Liver (tissue), 3 donors: ENCODE data around the gene ERH.

ENCODE experiments used
- EGR1 ChIP-seq, 2 donors: IDR thresholded peaks; 2 replicates each; pipeline ENCODE4 v1.6.1; 2016 to 2018; ENCODE audit warnings: antibody characterized with exemption in 2 of 2, low read depth in 2 of 2
- FOXA1 ChIP-seq: IDR thresholded peaks from 2 replicates; pipeline ENCODE4 v1.6.1; 2016; ENCODE audit warnings: antibody characterized with exemption
- GABPA ChIP-seq, 2 donors: IDR thresholded peaks in 1 of 2; conservative IDR thresholded peaks in 1 of 2; 2 replicates each; pipeline ENCODE4 v1.6.1; 2016; ENCODE audit warnings: antibody characterized with exemption in 2 of 2, mild to moderate bottlenecking in 1 of 2, moderate library complexity in 1 of 2
- JUND ChIP-seq, 2 donors: IDR thresholded peaks; 2 replicates each; pipeline ENCODE4 v1.6.1; 2016; ENCODE audit warnings: antibody characterized with exemption in 2 of 2
- NR2F2 ChIP-seq: IDR thresholded peaks from 2 replicates; pipeline ENCODE4 v1.6.1; 2016; ENCODE audit warnings: antibody characterized with exemption
- RAD21 ChIP-seq, 2 donors: IDR thresholded peaks; 2 replicates each; pipeline ENCODE4 v1.6.1; 2016; ENCODE audit warnings: antibody characterized with exemption in 2 of 2, mild to moderate bottlenecking in 2 of 2
- RXRA ChIP-seq, 2 donors: IDR thresholded peaks; 2 replicates each; pipeline ENCODE4 v1.6.1; 2017 to 2018; ENCODE audit warnings: antibody characterized with exemption in 2 of 2, mild to moderate bottlenecking in 1 of 2
- SP1 ChIP-seq: IDR thresholded peaks from 2 replicates; pipeline ENCODE4 v1.6.1; 2018; ENCODE audit warnings: antibody characterized with exemption, mild to moderate bottlenecking
- TAF1 ChIP-seq: conservative IDR thresholded peaks from 2 replicates; pipeline ENCODE4 v1.6.1; 2016; ENCODE audit warnings: antibody characterized with exemption, mild to moderate bottlenecking
- YY1 ChIP-seq: IDR thresholded peaks from 2 replicates; pipeline ENCODE4 v1.6.1; 2016; ENCODE audit warnings: antibody characterized with exemption, mild to moderate bottlenecking
- TF ChIP-seq, protein P1 (sequence below): fragments of 150-350 bp; IDR thresholded peaks from 2 replicates; pipeline ENCODE4 v1.5.1; 2017; ENCODE audit warnings: improper control_type of control experiment, low read depth, low read length; ENCODE audit not compliant: missing input control
- TF ChIP-seq, protein P2 (sequence below): IDR thresholded peaks from 2 replicates; pipeline ENCODE4 v1.6.1; 2016; ENCODE audit warnings: antibody characterized with exemption, mild to moderate bottlenecking
- TF ChIP-seq, protein P3 (sequence below): IDR thresholded peaks from 2 replicates; pipeline ENCODE4 v1.6.1; 2016; ENCODE audit warnings: antibody characterized with exemption
- TF ChIP-seq, protein P4 (sequence below): IDR thresholded peaks from 2 replicates; pipeline ENCODE4 v1.6.1; 2016; ENCODE audit warnings: antibody characterized with exemption
- donor health status: healthy.
- donor health status: healthy.

DNA sequence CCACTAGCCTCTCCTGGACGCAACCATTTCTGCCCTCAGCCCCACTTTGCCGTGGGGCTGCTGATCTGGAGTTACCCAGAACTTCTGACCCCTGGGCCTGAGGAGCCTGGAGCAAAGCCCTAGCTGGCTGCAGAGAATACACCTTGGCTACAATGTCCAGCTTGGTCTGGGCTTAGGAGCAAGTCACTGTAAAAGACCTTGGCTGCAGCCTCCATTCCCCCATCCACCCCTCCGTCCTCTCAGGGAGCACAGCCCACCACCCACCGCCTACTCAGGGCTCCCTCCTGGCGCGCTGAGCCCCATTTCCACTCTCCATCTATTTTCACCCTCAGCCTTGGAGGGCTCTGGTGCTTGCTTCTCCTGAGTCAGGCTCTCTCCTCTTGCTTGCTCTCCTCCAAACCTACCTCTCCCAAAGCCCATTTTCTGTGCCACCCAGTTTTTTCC lies 42.9 kb downstream of the ERH start:
- no peak for TF ChIP-seq YY1
- TF ChIP-seq GABPA (IDR thresholded peaks at IDR 0.05 in 1 of 2, conservative IDR thresholded peaks at IDR 0.05 in 1 of 2), result no peak
- TF ChIP-seq, protein P1, sequence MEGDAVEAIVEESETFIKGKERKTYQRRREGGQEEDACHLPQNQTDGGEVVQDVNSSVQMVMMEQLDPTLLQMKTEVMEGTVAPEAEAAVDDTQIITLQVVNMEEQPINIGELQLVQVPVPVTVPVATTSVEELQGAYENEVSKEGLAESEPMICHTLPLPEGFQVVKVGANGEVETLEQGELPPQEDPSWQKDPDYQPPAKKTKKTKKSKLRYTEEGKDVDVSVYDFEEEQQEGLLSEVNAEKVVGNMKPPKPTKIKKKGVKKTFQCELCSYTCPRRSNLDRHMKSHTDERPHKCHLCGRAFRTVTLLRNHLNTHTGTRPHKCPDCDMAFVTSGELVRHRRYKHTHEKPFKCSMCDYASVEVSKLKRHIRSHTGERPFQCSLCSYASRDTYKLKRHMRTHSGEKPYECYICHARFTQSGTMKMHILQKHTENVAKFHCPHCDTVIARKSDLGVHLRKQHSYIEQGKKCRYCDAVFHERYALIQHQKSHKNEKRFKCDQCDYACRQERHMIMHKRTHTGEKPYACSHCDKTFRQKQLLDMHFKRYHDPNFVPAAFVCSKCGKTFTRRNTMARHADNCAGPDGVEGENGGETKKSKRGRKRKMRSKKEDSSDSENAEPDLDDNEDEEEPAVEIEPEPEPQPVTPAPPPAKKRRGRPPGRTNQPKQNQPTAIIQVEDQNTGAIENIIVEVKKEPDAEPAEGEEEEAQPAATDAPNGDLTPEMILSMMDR, result no peak
- no peak for TF ChIP-seq TAF1
- TF ChIP-seq EGR1 (IDR thresholded peaks at IDR 0.05; ENCODE audit: low read depth in 2 of 2), result no peak
- TF ChIP-seq, protein P2, sequence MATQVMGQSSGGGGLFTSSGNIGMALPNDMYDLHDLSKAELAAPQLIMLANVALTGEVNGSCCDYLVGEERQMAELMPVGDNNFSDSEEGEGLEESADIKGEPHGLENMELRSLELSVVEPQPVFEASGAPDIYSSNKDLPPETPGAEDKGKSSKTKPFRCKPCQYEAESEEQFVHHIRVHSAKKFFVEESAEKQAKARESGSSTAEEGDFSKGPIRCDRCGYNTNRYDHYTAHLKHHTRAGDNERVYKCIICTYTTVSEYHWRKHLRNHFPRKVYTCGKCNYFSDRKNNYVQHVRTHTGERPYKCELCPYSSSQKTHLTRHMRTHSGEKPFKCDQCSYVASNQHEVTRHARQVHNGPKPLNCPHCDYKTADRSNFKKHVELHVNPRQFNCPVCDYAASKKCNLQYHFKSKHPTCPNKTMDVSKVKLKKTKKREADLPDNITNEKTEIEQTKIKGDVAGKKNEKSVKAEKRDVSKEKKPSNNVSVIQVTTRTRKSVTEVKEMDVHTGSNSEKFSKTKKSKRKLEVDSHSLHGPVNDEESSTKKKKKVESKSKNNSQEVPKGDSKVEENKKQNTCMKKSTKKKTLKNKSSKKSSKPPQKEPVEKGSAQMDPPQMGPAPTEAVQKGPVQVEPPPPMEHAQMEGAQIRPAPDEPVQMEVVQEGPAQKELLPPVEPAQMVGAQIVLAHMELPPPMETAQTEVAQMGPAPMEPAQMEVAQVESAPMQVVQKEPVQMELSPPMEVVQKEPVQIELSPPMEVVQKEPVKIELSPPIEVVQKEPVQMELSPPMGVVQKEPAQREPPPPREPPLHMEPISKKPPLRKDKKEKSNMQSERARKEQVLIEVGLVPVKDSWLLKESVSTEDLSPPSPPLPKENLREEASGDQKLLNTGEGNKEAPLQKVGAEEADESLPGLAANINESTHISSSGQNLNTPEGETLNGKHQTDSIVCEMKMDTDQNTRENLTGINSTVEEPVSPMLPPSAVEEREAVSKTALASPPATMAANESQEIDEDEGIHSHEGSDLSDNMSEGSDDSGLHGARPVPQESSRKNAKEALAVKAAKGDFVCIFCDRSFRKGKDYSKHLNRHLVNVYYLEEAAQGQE, result no peak
- TF ChIP-seq RXRA (IDR thresholded peaks at IDR 0.05), result no peak
- TF ChIP-seq, protein P3, sequence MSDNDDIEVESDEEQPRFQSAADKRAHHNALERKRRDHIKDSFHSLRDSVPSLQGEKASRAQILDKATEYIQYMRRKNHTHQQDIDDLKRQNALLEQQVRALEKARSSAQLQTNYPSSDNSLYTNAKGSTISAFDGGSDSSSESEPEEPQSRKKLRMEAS, result no peak
- no peak for TF ChIP-seq RAD21 (IDR thresholded peaks at IDR 0.05)
- TF ChIP-seq SP1, result no peak
- no peak for TF ChIP-seq FOXA1
- TF ChIP-seq JUND (IDR thresholded peaks at IDR 0.05), result no peak
- no peak for TF ChIP-seq NR2F2
- TF ChIP-seq, protein P4, sequence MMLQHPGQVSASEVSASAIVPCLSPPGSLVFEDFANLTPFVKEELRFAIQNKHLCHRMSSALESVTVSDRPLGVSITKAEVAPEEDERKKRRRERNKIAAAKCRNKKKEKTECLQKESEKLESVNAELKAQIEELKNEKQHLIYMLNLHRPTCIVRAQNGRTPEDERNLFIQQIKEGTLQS, result no peak
